ENCODE data around the gene NIPAL4.
"Not testable (repeated sequence)": the region's sequence is repeated elsewhere in the genome, so short reads cannot be mapped to it uniquely, and the experiment has no call there.

NIPAL4 gene

DNA sequence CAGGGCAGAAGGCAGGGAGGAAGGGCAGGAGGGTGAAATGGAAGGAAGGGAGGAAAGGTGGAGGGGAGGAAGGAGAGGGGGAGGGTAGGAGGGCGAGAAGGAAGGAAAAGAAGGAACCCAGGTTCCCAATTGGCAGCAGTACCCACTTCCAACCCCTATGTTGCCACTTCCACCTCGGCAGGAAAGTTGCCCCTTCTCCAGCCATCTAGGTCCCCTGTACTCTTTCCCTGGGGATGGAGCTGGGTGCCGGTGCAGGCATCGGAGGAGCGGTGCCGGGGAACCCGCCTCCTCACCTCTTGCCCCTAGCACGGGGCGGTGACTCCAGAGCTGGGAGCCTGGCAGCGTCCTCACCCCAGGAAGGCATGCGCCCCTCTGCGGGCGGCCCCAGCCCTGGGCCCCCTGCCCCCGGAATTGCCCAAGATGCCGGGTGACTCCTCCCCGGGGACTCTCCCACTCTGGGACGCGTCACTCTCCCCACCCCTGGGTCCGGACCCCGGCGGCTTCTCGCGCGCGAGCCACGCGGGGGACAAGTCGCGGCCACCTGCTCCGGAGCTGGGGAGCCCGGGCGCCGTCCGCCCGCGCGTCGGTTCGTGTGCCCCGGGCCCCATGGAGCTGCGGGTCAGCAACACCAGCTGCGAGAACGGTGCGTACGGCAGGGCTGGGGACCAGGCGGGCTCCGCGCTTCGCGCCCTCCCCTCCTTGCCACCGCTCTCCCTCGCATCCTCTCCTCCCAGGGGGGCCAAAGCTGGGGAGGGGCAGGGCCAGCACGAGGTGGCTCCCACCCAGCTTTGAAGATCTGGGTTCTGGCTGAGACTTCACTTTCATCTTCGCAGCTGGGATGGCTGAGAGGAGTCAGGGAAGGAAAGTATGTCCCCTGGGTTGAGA lies at the start of gene NIPAL4:
NIPAL4 (plus strand) TSS at position 499 of the 885 bp plus-strand sequence; CDS start at position 607, 108 bp downstream.
- in situ Hi-C loops (cut with MboI; ENCODE audit: low pct_unique_long_range_greater_than_20kb, low sequenced_read_pairs, unreplicated experiment): no loop called here
- peak; percentile 50 for DNase-seq (ENCODE audit: low spot score)
- TF ChIP-seq, protein P1, sequence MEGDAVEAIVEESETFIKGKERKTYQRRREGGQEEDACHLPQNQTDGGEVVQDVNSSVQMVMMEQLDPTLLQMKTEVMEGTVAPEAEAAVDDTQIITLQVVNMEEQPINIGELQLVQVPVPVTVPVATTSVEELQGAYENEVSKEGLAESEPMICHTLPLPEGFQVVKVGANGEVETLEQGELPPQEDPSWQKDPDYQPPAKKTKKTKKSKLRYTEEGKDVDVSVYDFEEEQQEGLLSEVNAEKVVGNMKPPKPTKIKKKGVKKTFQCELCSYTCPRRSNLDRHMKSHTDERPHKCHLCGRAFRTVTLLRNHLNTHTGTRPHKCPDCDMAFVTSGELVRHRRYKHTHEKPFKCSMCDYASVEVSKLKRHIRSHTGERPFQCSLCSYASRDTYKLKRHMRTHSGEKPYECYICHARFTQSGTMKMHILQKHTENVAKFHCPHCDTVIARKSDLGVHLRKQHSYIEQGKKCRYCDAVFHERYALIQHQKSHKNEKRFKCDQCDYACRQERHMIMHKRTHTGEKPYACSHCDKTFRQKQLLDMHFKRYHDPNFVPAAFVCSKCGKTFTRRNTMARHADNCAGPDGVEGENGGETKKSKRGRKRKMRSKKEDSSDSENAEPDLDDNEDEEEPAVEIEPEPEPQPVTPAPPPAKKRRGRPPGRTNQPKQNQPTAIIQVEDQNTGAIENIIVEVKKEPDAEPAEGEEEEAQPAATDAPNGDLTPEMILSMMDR (IDR thresholded peaks at IDR 0.05; ENCODE audit: extremely low read depth, insufficient read depth, missing control alignments): no peak

DNA sequence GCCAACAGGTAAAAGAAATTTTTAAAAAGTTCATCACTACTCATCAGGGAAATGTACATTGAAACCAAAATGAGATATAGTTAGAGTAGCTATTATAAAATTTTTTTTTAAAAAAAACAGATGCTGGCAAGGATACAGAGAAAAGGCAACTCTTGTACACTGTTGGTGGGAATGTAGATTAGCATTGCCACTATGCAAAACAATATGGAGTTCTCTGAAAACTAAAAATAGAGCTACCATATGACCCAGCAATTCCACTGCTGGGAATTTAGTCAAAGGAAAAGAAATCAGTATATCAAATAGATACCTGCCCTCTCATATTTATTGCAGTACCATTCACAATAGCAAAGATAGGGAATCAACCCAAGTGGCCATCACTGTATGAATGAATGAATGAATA lies 44.2 kb upstream of the NIPAL4 start:
- in situ Hi-C loops (cut with MboI; ENCODE audit: low pct_unique_long_range_greater_than_20kb, low sequenced_read_pairs, unreplicated experiment): no loop called here
- TF ChIP-seq, protein P1 (IDR thresholded peaks at IDR 0.05; ENCODE audit: extremely low read depth, insufficient read depth, missing control alignments): no peak
- no peak for DNase-seq (ENCODE audit: low spot score)

DNA sequence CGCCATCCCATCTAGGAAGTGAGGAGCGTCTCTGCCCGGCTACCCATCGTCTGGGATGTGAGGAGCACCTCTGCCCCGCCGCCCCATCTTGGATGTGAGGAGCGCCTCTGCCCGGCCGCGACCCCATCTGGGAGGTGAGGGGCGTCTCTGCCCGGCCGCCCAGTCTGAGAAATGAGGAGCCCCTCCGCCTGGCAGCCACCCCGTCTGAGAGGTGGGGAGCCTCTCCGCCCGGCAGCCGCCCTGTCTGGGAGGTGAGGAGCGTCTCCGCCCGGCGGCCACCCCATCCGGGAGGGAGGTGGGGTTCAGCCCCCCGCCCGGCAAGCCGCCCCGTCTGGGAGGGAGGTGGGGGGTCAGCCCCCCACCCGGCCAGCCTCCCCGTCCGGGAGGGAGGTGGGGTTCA lies 40.5 kb upstream of the NIPAL4 start:
- DNase-seq (ENCODE audit: low spot score); in situ Hi-C loops (cut with MboI; ENCODE audit: low pct_unique_long_range_greater_than_20kb, low sequenced_read_pairs, unreplicated experiment): not testable (repeated sequence)

DNA sequence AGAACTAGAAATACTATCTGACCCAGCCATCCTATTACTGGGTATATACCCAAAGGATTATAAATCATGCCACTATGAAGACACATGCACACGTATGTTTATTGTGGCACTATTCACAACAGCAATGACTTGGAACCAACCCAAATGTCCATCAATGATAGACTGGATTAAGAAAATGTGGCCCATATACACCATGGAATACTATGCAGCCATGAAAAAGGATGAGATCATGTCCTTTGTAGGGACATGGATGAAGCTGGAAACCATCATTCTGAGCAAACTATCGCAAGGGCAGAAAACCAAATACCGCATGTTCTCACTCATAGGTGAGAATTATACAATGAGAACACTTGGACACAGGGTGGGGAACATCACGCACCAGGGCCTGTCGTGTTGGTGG lies 30.1 kb upstream of the NIPAL4 start:
- in situ Hi-C loops (cut with MboI; ENCODE audit: low pct_unique_long_range_greater_than_20kb, low sequenced_read_pairs, unreplicated experiment); DNase-seq (ENCODE audit: low spot score): not testable (repeated sequence)

DNA sequence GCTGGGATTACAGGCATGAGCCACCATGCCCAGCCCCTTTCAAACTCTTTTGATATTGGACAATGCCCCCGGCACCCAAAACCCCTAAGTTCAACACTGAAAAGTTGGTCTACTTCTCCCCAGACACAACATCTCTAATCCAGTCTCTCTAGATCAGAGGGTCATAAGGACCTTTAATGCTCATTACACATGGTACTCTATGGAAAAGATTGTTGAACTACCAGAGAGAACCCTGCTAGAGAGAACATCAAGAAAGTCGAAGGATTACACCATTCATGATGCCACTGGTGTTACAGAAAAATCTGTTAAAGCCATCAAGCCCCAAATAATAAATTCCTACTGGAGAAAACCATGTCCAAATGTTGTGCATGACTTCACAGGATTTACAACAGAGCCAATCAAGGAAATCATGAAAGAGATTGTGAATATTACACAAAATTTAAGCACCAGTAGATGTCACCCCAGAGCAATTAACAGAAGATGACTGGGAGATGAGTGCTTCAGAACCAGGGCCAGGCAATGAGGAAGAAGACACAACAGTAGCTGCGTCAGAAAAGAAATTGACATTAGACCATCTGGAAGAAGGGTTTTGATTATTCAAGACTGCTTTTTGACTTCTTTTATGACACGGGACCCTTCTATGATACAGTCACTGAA lies 28.3 kb upstream of the NIPAL4 start:
- peak; percentile 59 for DNase-seq (ENCODE audit: low spot score)
- in situ Hi-C loops (cut with MboI; ENCODE audit: low pct_unique_long_range_greater_than_20kb, low sequenced_read_pairs, unreplicated experiment): no loop called here
- TF ChIP-seq, protein P1 (IDR thresholded peaks at IDR 0.05; ENCODE audit: extremely low read depth, insufficient read depth, missing control alignments): peak; percentile 52

DNA sequence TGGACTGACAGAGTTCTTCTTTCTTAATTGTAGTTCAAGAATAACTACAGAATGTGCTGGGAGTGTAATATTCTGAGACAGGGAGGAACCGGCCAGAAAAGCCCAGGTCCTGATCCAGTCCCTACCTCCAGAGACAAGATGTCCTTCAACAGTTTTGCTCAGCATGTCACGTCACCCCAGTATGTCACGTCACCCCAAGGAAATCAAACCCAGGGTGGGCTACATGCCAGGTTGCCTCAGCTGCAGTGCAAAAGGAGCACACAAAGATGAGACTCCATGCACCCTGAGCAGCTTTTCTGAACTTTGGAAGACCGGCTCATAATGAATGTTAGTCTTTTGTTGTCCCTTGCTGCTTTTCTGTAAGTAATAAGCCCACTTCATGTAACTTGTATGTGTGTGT lies 25.9 kb upstream of the NIPAL4 start:
- no peak for DNase-seq (ENCODE audit: low spot score)
- TF ChIP-seq, protein P1 (IDR thresholded peaks at IDR 0.05; ENCODE audit: extremely low read depth, insufficient read depth, missing control alignments): no peak
- in situ Hi-C loops (cut with MboI; ENCODE audit: low pct_unique_long_range_greater_than_20kb, low sequenced_read_pairs, unreplicated experiment): no loop called here

DNA sequence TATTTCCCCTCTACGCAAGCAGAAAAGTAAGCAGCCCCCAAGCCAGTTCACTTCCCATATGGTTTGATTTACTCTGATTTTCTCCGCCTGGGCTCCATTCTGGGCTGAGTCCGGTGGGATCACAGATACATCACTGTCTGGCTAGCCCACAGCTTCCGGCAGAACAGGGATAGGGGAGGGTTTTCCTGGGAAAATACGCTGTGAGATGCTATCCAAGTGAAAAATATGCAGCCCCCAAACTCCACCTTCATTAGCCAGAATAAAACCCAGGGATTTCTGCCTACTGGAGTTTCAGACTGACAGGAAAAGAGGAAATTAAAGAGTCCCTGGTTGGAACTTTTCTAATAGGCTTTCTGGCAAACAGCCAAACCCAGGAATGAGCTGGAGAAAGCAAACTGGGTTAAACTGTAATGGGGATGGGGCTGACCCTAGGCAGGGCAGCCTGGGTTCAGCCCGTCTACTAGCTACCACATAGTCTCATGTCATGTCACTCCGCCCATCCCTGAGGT lies 16.9 kb upstream of the NIPAL4 start:
- in situ Hi-C loops (cut with MboI; ENCODE audit: low pct_unique_long_range_greater_than_20kb, low sequenced_read_pairs, unreplicated experiment): no loop called here
- TF ChIP-seq, protein P1 (IDR thresholded peaks at IDR 0.05; ENCODE audit: extremely low read depth, insufficient read depth, missing control alignments): no peak
- no peak for DNase-seq (ENCODE audit: low spot score)
